Measurements from ENCODE around the gene ZMIZ1.

ZMIZ1 gene

GRCh38 chr10:79101560-79102497 lies 33.1 kb downstream of the ZMIZ1 start:
- peak; percentile 60 for DNase-seq

GRCh38 chr10:79102498-79102874 lies 33.7 kb downstream of the ZMIZ1 start:
- no peak for DNase-seq

GRCh38 chr10:79103129-79103528 lies 34.4 kb downstream of the ZMIZ1 start:
- no peak for DNase-seq

- no peak for DNase-seq
Observed at GRCh38 chr10:79103585-79103984, 34.8 kb downstream of the ZMIZ1 start.

- no peak for DNase-seq
Observed at GRCh38 chr10:79105150-79105739, 36.5 kb downstream of the ZMIZ1 start.

GRCh38 chr10:79105818-79106217 lies 37.1 kb downstream of the ZMIZ1 start:
- no peak for DNase-seq

- DNase-seq = no peak
Observed at GRCh38 chr10:79106256-79107050, 37.7 kb downstream of the ZMIZ1 start.

- no peak for DNase-seq
Observed at GRCh38 chr10:79107736-79108264, 39.0 kb downstream of the ZMIZ1 start.

GRCh38 chr10:79108728-79109127 lies 40.0 kb downstream of the ZMIZ1 start:
- no peak for DNase-seq

- DNase-seq = peak; percentile 31
Observed at GRCh38 chr10:79111427-79111826, 42.7 kb downstream of the ZMIZ1 start.

GRCh38 chr10:79111846-79112614 lies 43.3 kb downstream of the ZMIZ1 start:
- no peak for DNase-seq

- peak; percentile 50 for DNase-seq
Observed at GRCh38 chr10:79112881-79113431, 44.2 kb downstream of the ZMIZ1 start.

GRCh38 chr10:79113827-79114226 lies 45.1 kb downstream of the ZMIZ1 start:
- peak; percentile 27 for DNase-seq

GRCh38 chr10:79115302-79115701 lies 46.5 kb downstream of the ZMIZ1 start:
- no peak for DNase-seq

- no peak for DNase-seq
Observed at GRCh38 chr10:79116368-79116767, 47.6 kb downstream of the ZMIZ1 start.

- no peak for DNase-seq
Observed at GRCh38 chr10:79116801-79117723, 48.3 kb downstream of the ZMIZ1 start.

GRCh38 chr10:79118286-79119202 lies 49.8 kb downstream of the ZMIZ1 start:
- DNase-seq = no peak

- no peak for DNase-seq
Observed at GRCh38 chr10:79119306-79119705, 50.5 kb downstream of the ZMIZ1 start.

- DNase-seq = peak; percentile 94
Observed at GRCh38 chr10:79123547-79123963, 54.8 kb downstream of the ZMIZ1 start.

Data from fibroblast of skin of scalp (primary cell).